ENCODE data around the gene COL11A2. TPM values are rescaled to one million over a fixed set of nuclear protein-coding genes. Genes with fewer than 3 reads are reported as not detected.

Gene COL11A2
- total RNA-seq, 1 donor from 2014 or later, result 3.8 TPM

GRCh38 chr6:33172688-33173534 is 19.4 kb downstream of the COL11A2 start:
- Mint-ChIP-seq H3K27me3 (ENCODE audit: unreplicated experiment) (peaks cover 3% of the 10 kb centered on the region), H3K36me3 (ENCODE audit: unreplicated experiment) (no peaks in the 10 kb centered on the region), H3K4me1 (ENCODE audit: low read depth, unreplicated experiment) (no peaks in the 10 kb centered on the region), H3K4me3 (ENCODE audit: unreplicated experiment) (no peak overlapping the region), H3K27ac (ENCODE audit: unreplicated experiment) (no peak overlapping the region), H3K9me3 (ENCODE audit: unreplicated experiment) (peaks cover 2% of the 10 kb centered on the region)
- no peak for TF ChIP-seq CTCF (IDR thresholded peaks at IDR 0.05; ENCODE audit: partially characterized antibody, unreplicated experiment)
- no peak for DNase-seq

- DNase-seq, result no peak
- no peaks in the 10 kb centered on the region for H3K36me3 Mint-ChIP-seq (ENCODE audit: unreplicated experiment)
- peaks cover 3% of the 10 kb centered on the region for H3K27me3 Mint-ChIP-seq (ENCODE audit: unreplicated experiment)
- H3K4me1 Mint-ChIP-seq (ENCODE audit: low read depth, unreplicated experiment), result no peaks in the 10 kb centered on the region
- no peak for TF ChIP-seq CTCF (IDR thresholded peaks at IDR 0.05; ENCODE audit: partially characterized antibody, unreplicated experiment)
- peaks cover 2% of the 10 kb centered on the region for H3K9me3 Mint-ChIP-seq (ENCODE audit: unreplicated experiment)
- H3K4me3 Mint-ChIP-seq (ENCODE audit: unreplicated experiment), result no peak overlapping the region
- no peak overlapping the region for H3K27ac Mint-ChIP-seq (ENCODE audit: unreplicated experiment)
These were observed 20.2 kb downstream of the COL11A2 start for GRCh38 chr6:33171880-33172687.

GRCh38 chr6:33171016-33171879 is 21.0 kb downstream of the COL11A2 start:
- H3K4me3 Mint-ChIP-seq (ENCODE audit: unreplicated experiment), result no peak overlapping the region
- H3K27ac Mint-ChIP-seq (ENCODE audit: unreplicated experiment), result no peak overlapping the region
- TF ChIP-seq CTCF (IDR thresholded peaks at IDR 0.05; ENCODE audit: partially characterized antibody, unreplicated experiment), result no peak
- no peaks in the 10 kb centered on the region for H3K36me3 Mint-ChIP-seq (ENCODE audit: unreplicated experiment)
- DNase-seq, result no peak
- H3K4me1 Mint-ChIP-seq (ENCODE audit: low read depth, unreplicated experiment), result no peaks in the 10 kb centered on the region
- H3K9me3 Mint-ChIP-seq (ENCODE audit: unreplicated experiment), result peaks cover 2% of the 10 kb centered on the region
- peaks cover 3% of the 10 kb centered on the region for H3K27me3 Mint-ChIP-seq (ENCODE audit: unreplicated experiment)

GRCh38 chr6:33170176-33171015 is 21.9 kb downstream of the COL11A2 start:
- Mint-ChIP-seq H3K36me3 (ENCODE audit: unreplicated experiment) (no peaks in the 10 kb centered on the region), H3K27ac (ENCODE audit: unreplicated experiment) (no peak overlapping the region), H3K4me3 (ENCODE audit: unreplicated experiment) (no peak overlapping the region), H3K9me3 (ENCODE audit: unreplicated experiment) (peaks cover 2% of the 10 kb centered on the region), H3K4me1 (ENCODE audit: low read depth, unreplicated experiment) (no peaks in the 10 kb centered on the region), H3K27me3 (ENCODE audit: unreplicated experiment) (peaks cover 6% of the 10 kb centered on the region)
- TF ChIP-seq CTCF (IDR thresholded peaks at IDR 0.05; ENCODE audit: partially characterized antibody, unreplicated experiment), result no peak
- DNase-seq, result no peak

All from glutamatergic neuron (in vitro differentiated cells).